Measurements from ENCODE around the gene OR5C1. TPM values are rescaled to one million over a fixed set of nuclear protein-coding genes. Genes with fewer than 3 reads are reported as not detected.

Gene OR5C1
- total RNA-seq, 2 donors from 2014 or later, result not detected

DNA sequence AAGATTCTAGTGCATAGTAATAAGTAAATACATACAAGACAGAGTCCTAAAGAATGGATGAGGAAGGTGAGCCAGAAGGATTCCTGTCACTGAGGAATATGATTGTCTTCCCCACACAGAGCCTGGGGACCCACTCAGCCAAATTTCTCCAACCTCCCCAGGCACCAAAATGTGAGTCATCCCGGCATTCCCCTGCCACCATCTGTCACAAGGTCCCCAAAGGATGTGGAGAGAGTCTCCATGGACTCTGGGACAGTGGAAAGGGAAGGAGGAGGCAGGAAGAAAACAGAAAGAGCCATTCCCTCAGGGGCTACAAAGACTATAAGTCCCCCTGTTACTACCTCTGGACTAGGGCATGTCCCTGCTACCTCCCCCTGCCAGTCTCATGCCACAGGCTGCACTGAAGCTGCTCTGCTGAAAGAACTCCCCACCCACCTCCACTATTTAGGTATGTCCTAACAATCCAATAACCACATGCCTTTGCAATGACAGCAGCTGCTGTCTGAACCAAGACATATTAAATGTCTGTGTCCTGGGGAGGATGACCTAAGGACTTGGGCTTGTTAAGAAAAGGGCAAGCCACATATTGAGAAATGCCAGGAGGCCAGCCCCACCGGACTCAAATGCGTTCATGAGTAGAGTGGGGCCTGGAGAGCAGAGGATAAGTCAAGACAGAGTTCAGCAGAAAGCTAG lies 10.7 kb upstream of the OR5C1 start:
- intact Hi-C loops (cut with DNase I), result no loop called here
- no peak overlapping the region for H3K27ac ChIP-seq
- no peak overlapping the region for H3K4me3 ChIP-seq
- H3K27me3 ChIP-seq (replicated peaks; ENCODE audit: insufficient read depth), result no peaks in the 10 kb centered on the region
- no peaks in the 10 kb centered on the region for H3K9me3 ChIP-seq
- WGBS, result 70% methylated on average over 3 of the region's 3 CpGs
- TF ChIP-seq, protein P1, sequence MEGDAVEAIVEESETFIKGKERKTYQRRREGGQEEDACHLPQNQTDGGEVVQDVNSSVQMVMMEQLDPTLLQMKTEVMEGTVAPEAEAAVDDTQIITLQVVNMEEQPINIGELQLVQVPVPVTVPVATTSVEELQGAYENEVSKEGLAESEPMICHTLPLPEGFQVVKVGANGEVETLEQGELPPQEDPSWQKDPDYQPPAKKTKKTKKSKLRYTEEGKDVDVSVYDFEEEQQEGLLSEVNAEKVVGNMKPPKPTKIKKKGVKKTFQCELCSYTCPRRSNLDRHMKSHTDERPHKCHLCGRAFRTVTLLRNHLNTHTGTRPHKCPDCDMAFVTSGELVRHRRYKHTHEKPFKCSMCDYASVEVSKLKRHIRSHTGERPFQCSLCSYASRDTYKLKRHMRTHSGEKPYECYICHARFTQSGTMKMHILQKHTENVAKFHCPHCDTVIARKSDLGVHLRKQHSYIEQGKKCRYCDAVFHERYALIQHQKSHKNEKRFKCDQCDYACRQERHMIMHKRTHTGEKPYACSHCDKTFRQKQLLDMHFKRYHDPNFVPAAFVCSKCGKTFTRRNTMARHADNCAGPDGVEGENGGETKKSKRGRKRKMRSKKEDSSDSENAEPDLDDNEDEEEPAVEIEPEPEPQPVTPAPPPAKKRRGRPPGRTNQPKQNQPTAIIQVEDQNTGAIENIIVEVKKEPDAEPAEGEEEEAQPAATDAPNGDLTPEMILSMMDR (IDR thresholded peaks at IDR 0.05), result no peak
- TF ChIP-seq POLR2AphosphoS5 (IDR thresholded peaks at IDR 0.05) (no peak), POLR2A (IDR thresholded peaks at IDR 0.05) (no peak)
- DNase-seq (ENCODE audit: low spot score), result no peak
- H3K4me1 ChIP-seq (replicated peaks), result no peaks in the 10 kb centered on the region
- no peaks in the 10 kb centered on the region for H3K36me3 ChIP-seq

DNA sequence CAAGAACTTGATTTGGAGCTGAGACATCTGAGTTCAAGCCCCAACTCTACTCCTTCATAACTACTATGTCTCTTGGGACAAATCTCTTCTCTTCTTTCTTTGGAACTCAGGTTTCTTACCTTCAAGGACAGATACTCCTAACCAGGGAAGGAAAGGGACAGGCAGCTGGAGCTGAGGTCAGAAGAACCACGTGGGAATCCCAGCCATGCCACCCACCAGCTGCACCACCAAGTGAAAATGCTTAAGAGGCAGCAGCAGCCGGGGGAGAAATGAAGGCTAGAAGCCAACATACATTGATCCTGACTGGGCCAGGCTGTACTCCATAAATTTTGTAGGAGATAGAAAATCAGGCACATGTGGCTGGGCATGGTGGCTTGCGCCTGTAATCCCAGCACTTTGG lies 9.6 kb upstream of the OR5C1 start:
- no peaks in the 10 kb centered on the region for H3K36me3 ChIP-seq
- 87% methylated on average over 3 of the region's 3 CpGs for WGBS
- H3K4me3 ChIP-seq, result no peak overlapping the region
- H3K27me3 ChIP-seq (replicated peaks; ENCODE audit: insufficient read depth), result no peaks in the 10 kb centered on the region
- H3K4me1 ChIP-seq (replicated peaks), result no peaks in the 10 kb centered on the region
- no peak for DNase-seq (ENCODE audit: low spot score)
- intact Hi-C loops (cut with DNase I), result no loop called here
- H3K27ac ChIP-seq, result no peak overlapping the region
- H3K9me3 ChIP-seq, result no peaks in the 10 kb centered on the region
- TF ChIP-seq, protein P1 (IDR thresholded peaks at IDR 0.05), result no peak
- TF ChIP-seq POLR2A (IDR thresholded peaks at IDR 0.05) (no peak), POLR2AphosphoS5 (IDR thresholded peaks at IDR 0.05) (no peak)

DNA sequence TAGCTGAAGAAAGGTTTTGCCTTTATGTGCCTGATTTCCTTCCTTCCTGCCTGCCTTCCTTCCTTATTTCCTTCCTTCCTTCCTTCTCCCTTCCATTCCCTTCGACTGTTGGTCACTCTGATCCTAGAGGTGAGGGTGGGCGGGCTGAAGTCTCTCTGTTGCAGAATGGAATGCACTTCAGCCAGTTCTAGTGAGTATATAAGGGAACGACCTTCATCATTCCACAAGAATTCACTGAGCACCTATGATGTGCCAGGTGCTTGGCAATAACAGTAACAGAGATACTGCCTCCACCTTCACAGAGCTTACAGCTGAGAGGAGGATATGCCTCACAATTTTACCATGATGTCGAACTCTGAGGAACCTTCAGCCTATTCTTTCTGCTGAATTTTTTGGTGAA lies 8.7 kb upstream of the OR5C1 start:
- no peaks in the 10 kb centered on the region for H3K4me1 ChIP-seq (replicated peaks)
- WGBS, result 59% methylated on average over 4 of the region's 4 CpGs

DNA sequence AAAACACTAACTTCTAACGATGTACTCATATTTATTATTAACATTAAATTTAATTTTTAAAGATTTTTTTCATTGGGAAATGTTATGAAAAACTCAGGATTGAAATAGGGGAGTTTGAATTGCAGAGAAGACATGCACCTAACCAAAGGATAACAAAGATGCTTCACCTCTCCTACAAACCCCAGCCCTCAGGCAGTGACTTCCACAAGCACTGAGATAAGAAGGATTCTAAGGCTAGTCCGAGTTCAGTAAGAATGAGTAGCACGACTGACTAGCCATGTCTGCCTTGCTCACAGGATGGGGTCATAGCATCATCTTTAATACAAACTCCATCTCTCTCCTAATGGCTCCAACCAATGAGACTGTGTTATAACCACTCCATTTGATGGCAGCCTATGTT lies 7.1 kb upstream of the OR5C1 start:
- no peak for TF ChIP-seq POLR2AphosphoS5 (IDR thresholded peaks at IDR 0.05)
- TF ChIP-seq, protein P1 (IDR thresholded peaks at IDR 0.05), result no peak
- TF ChIP-seq POLR2A (IDR thresholded peaks at IDR 0.05), result no peak
- DNase-seq (ENCODE audit: low spot score), result no peak
- Histone ChIP-seq H3K36me3 (no peaks in the 10 kb centered on the region), H3K27ac (no peak overlapping the region), H3K27me3 (replicated peaks; ENCODE audit: insufficient read depth) (no peaks in the 10 kb centered on the region), H3K4me1 (replicated peaks) (no peaks in the 10 kb centered on the region), H3K4me3 (no peak overlapping the region), H3K9me3 (no peaks in the 10 kb centered on the region)
- intact Hi-C loops (cut with DNase I), result no loop called here
- 66% methylated on average over 3 of the region's 3 CpGs for WGBS

More for the DNA sequence above, 8.7 kb upstream of the OR5C1 start:
- TF ChIP-seq POLR2AphosphoS5 (IDR thresholded peaks at IDR 0.05) (no peak), POLR2A (IDR thresholded peaks at IDR 0.05) (no peak)
- TF ChIP-seq, protein P1 (IDR thresholded peaks at IDR 0.05), result no peak
- no peak for DNase-seq (ENCODE audit: low spot score)
- no peak overlapping the region for H3K27ac ChIP-seq
- H3K4me3 ChIP-seq, result no peak overlapping the region
- no peaks in the 10 kb centered on the region for H3K9me3 ChIP-seq
- H3K27me3 ChIP-seq (replicated peaks; ENCODE audit: insufficient read depth), result no peaks in the 10 kb centered on the region
- intact Hi-C loops (cut with DNase I), result no loop called here
- H3K36me3 ChIP-seq, result no peaks in the 10 kb centered on the region

DNA sequence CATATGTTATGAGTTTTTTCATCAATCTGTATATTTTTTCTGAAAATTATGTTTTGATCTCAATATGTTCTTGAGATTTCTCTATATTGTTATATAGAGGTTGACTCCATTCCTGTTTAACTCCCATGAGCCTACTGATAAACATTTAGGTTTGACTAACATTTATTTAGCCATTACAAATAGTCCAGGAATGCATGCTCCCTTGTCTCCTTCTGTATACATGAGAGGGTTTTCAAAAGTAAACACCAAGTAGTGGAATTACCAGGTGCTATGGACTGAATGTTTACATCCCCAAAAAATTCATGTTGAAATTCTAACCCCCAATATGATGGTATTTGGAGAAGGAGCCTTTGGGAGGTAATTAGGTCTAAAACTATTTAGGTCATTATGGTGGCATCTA lies 3.5 kb upstream of the OR5C1 start:
- no peaks in the 10 kb centered on the region for H3K9me3 ChIP-seq
- no peak for TF ChIP-seq POLR2AphosphoS5 (IDR thresholded peaks at IDR 0.05)
- TF ChIP-seq, protein P1 (IDR thresholded peaks at IDR 0.05), result no peak
- no peak for TF ChIP-seq POLR2A (IDR thresholded peaks at IDR 0.05)
- no peaks in the 10 kb centered on the region for H3K36me3 ChIP-seq
- no peak overlapping the region for H3K4me3 ChIP-seq
- H3K27me3 ChIP-seq (replicated peaks; ENCODE audit: insufficient read depth), result no peaks in the 10 kb centered on the region
- no peak for DNase-seq (ENCODE audit: low spot score)
- H3K4me1 ChIP-seq (replicated peaks), result no peaks in the 10 kb centered on the region
- H3K27ac ChIP-seq, result no peak overlapping the region
- intact Hi-C loops (cut with DNase I), result no loop called here

Data from prostate gland (tissue), 2 donors.